Cardiac fibroblast (primary cell): Measurements from ENCODE around the gene UBE2K.
"Not testable (repeated sequence)": the region's sequence is repeated elsewhere in the genome, so short reads cannot be mapped to it uniquely, and the experiment has no call there.

Source experiments
- DNase-seq, 2 donors: peaks; one replicate each; pipeline versions ENCODE4 v3.0.0 to v3.0.0-alpha.2; 2010; ENCODE audit warnings: low read depth in 2 of 2
- H3K4me3 ChIP-seq, 2 donors: replicated peaks in 1 of 2; 1 replicate in 1 of 2; 2 replicates in 1 of 2; pipeline ENCODE4 v1.5.1; 2011; ENCODE audit warnings: low read depth in 2 of 2, low read length in 2 of 2, mild to moderate bottlenecking in 2 of 2, moderate library complexity in 1 of 2
- TF ChIP-seq, protein P1 (sequence below): IDR thresholded peaks from one replicate; pipeline ENCODE4 v1.5.1; 2011; ENCODE audit warnings: low read depth, mild to moderate bottlenecking, low read length, inconsistent platforms

UBE2K gene

GRCh38 chr4:39730072-39730471 is 32.1 kb downstream of the UBE2K start:
- TF ChIP-seq, protein P1, sequence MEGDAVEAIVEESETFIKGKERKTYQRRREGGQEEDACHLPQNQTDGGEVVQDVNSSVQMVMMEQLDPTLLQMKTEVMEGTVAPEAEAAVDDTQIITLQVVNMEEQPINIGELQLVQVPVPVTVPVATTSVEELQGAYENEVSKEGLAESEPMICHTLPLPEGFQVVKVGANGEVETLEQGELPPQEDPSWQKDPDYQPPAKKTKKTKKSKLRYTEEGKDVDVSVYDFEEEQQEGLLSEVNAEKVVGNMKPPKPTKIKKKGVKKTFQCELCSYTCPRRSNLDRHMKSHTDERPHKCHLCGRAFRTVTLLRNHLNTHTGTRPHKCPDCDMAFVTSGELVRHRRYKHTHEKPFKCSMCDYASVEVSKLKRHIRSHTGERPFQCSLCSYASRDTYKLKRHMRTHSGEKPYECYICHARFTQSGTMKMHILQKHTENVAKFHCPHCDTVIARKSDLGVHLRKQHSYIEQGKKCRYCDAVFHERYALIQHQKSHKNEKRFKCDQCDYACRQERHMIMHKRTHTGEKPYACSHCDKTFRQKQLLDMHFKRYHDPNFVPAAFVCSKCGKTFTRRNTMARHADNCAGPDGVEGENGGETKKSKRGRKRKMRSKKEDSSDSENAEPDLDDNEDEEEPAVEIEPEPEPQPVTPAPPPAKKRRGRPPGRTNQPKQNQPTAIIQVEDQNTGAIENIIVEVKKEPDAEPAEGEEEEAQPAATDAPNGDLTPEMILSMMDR: no peak
- peak; percentile 10 to 43 for DNase-seq
- no peak overlapping the region for H3K4me3 ChIP-seq

GRCh38 chr4:39731908-39732307 is 34.0 kb downstream of the UBE2K start:
- H3K4me3 ChIP-seq: no peak overlapping the region
- no peak for DNase-seq
- TF ChIP-seq, protein P1: no peak

- TF ChIP-seq, protein P1: no peak
- DNase-seq: peak; percentile 79 to 90
- H3K4me3 ChIP-seq: no peak overlapping the region
Observed at GRCh38 chr4:39732728-39733127, 34.8 kb downstream of the UBE2K start.

DNA sequence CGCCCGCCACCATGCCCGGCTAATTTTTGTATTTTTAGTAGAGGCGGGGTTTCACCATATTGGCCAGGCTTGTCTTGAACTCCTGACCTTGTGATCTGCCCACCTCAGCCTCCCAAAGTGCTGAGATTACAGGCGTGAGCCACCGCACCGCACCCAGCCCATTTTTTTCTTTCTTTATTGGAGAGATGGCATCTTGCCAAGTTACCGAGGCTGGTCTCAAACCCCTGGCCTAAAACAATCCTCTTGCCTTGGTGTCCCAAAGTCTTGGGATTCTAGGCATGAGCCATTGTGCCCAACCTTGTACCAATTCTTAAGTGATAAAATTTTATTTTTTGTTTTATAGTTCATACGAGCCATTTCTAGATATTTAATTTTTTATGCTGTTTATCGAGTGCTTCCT is 41.7 kb downstream of the UBE2K start:
- not testable (repeated sequence) for H3K4me3 ChIP-seq, DNase-seq

DNA sequence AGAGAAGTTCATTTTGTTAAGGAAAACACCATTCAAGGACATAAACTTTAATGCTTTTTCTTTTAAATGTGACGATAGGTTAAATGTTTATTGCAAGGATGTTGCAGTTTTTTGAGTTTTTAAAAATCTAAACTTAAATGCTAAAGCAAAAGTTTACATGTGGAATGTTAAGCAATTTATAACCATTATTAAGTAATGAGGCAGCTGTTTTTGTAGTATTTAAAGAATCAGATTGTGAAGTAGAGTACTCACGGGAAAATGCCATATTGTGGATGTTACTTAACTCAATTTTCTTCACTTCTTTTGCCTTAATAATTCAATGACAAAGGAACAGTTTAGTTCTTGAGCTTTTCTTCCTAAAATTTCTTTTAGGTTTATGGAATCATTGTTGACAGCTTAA is 43.5 kb downstream of the UBE2K start:
- TF ChIP-seq, protein P1: no peak
- peak; percentile 8 to 20 for DNase-seq
- no peak overlapping the region for H3K4me3 ChIP-seq

DNA sequence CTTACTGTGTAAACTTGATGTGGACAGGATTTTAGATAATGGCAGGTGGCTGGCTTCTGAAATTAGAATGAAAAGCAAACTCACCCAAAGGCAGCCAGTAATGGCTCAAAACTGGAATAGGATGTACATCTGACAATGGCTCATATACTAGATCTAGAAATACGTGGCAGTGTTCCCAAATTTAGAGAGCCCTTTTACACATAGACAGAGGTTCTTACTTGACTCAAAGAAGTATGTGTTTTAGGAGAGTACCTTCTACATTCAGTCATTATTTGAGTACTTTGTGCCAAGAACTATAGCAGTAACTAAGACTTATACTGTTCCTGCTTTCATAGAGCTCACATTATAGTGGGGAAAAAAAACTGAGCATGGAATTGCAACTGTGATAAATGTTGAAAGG is 48.0 kb downstream of the UBE2K start:
- TF ChIP-seq, protein P1: no peak
- H3K4me3 ChIP-seq: no peak overlapping the region
- peak in 1 of 2 donors; percentile 11 for DNase-seq

GRCh38 chr4:39750216-39750615 is 52.3 kb downstream of the UBE2K start:
- no peak overlapping the region for H3K4me3 ChIP-seq
- TF ChIP-seq, protein P1: no peak
- peak in 1 of 2 donors; percentile 13 for DNase-seq
